RWPE1 (cell line): Measurements from ENCODE around the gene PPA1.
A peak's percentile ranks its signal among the peaks of the same experiment; 100 is the strongest.

Source experiments
- CTCF ChIA-PET: fragments of 350-600 bp; sonication (Branson Sonifier 250); formaldehyde crosslinking; extraction: SDS; loops from one replicate; lab custom pipeline; 2021; lab: Yijun Ruan, JAX
- POLR2A ChIA-PET: fragments of 400-600 bp; formaldehyde crosslinking; extraction: SDS; loops from one replicate; lab custom pipeline; 2020; ENCODE audit warnings: antibody characterized with exemption; ENCODE audit not compliant: low non-redundant PET; lab: Yijun Ruan, JAX
- DNase-seq: peaks from one replicate; pipeline ENCODE4 v3.0.0; 2012; ENCODE audit warnings: low spot score
- H3K27ac ChIP-seq: fragments of 450-650 bp; 2 replicates; pipeline ENCODE4 v1.5.1; 2017
- TF ChIP-seq, protein P1 (sequence below): fragments of 450-650 bp; conservative IDR thresholded peaks from 2 replicates; pipeline ENCODE4 v1.5.1; 2017; ENCODE audit warnings: low read depth, mild to moderate bottlenecking

Gene PPA1

DNA sequence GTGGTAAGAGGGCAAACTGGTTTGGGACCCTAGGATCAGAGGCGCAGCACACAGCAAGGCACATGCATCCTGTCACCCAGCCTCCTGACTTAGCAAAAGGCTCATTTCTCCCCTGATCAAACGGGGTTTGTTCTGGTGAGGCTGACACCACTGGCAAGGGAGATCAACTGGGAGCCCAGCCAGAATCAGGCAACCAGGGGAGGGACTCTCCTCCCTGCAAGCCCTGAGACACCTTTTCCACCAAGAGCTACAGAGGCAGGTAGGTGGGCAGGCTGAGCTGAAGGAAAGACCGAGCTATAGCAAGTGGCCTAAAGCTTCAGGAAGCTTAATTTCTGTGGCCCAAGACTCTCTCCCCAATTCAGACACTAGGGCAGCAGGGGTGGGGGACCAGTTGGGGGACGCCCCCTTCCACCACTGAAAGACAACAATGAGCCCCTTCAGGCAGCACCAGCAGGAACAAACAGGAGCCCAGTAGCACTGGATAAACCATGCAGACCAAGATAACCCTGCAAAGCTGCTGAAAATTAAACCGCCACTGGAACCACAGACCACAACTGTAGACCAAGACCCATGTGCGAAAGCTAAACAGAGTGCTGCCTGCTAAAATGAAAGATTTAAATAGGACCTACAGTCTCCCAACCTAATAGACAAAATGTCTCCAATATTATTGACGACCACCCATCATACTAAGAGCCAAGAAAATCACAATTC, 35.8 kb downstream of the PPA1 start:
- peak overlapping the region; percentile 46 for H3K27ac ChIP-seq
- TF ChIP-seq, protein P1, sequence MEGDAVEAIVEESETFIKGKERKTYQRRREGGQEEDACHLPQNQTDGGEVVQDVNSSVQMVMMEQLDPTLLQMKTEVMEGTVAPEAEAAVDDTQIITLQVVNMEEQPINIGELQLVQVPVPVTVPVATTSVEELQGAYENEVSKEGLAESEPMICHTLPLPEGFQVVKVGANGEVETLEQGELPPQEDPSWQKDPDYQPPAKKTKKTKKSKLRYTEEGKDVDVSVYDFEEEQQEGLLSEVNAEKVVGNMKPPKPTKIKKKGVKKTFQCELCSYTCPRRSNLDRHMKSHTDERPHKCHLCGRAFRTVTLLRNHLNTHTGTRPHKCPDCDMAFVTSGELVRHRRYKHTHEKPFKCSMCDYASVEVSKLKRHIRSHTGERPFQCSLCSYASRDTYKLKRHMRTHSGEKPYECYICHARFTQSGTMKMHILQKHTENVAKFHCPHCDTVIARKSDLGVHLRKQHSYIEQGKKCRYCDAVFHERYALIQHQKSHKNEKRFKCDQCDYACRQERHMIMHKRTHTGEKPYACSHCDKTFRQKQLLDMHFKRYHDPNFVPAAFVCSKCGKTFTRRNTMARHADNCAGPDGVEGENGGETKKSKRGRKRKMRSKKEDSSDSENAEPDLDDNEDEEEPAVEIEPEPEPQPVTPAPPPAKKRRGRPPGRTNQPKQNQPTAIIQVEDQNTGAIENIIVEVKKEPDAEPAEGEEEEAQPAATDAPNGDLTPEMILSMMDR = no peak
- no peak for DNase-seq
- ChIA-PET CTCF (interaction anchor here (0.6 to 0.9 kb wide), 3 partner anchors 9 to 793 kb away, joined by 3 read pairs; no protein-coding TSS in a partner anchor), POLR2A (interaction anchor here (0.6 kb wide), 1 partner anchor 22 kb away, joined by 6 read pairs; no protein-coding TSS in a partner anchor)

DNA sequence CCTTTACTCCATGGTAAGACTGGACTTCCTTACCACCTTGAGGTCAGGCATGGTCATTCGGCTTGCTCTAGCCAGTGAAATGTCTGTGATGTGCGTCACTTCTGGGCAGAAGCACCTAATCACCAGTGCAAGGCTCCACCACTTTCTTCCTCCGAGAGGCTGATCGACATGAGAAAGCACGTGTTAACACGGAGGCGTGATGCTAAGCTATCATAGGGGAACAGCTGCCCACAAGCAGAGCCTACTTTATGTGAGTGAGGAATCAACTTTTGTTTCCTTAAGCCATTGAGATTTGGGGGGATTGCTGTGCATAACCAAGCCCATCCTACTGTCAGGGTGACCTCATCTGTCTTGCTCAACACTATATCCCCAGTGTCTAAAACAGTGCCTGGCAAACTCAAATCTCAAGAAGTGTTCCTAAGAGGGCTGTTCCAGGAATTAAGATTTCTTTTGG, 39.8 kb downstream of the PPA1 start:
- CTCF ChIA-PET = interaction anchor here (0.6 kb wide), 1 partner anchor 188 kb away, joined by 3 read pairs; no protein-coding TSS in a partner anchor
- peak overlapping the region; percentile 87 for H3K27ac ChIP-seq
- POLR2A ChIA-PET = no interaction called here
- TF ChIP-seq, protein P1 = no peak
- no peak for DNase-seq

DNA sequence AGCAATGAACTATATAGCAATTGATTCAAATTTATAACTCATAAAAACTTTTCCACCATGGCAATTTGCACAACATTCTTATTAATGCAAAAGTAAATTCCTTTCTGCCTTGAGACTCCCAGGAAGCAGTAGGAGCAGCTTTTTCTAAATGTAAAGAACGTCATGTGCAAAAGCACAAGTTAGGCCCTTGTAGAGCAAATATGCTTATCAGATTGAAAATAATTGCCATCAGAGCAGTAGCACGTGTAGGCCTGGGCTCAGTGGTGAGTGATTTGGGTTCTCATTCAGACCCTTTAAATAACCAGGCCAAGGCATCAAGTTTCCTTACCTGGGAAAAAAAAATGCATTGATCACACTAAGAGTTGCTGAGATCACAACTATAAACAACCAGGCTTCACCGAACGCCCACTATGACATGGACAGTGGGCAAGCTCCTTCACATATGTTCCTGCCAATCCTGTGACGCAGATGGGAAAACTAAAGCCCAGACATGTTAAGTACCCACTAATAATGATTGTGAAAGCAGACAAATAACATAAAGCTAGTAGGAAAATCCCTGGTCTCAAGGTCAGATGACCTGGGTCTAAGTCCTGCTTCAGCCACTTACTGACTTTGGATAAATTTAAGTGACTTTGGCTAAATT, 40.8 kb downstream of the PPA1 start:
- TF ChIP-seq, protein P1 = no peak
- H3K27ac ChIP-seq = peak overlapping the region; percentile 87
- ChIA-PET POLR2A (interaction anchor here (0.7 kb wide), 1 partner anchor 524 kb away, joined by 3 read pairs; no protein-coding TSS in a partner anchor), CTCF (interaction anchor here (0.6 to 1.5 kb wide), 3 partner anchors 77 to 189 kb away, joined by 3 to 7 read pairs (median 3); no protein-coding TSS in a partner anchor)
- peak; percentile 22 for DNase-seq

DNA sequence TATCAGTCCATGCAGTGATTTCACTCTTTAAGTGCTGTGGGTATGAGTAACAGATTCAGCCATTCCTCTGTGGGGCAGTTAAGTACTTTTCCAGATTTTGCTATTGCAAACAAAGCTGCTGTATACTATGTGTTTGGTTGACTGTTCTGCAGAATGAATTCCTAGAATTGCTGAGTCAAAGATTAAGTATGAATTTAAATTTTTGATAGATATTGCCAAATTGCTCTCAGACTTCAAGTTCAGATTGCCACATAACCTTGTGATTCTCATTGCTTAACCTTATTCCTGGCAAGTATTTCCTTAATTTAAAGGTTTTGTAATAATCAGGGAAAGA, 41.3 kb downstream of the PPA1 start:
- TF ChIP-seq, protein P1 = no peak
- peak; percentile 55 for DNase-seq
- ChIA-PET CTCF (interaction anchor here (1.0 to 1.5 kb wide), 2 partner anchors 76 to 173 kb away, joined by 3 to 7 read pairs; no protein-coding TSS in a partner anchor), POLR2A (no interaction called here)
- H3K27ac ChIP-seq = no peak overlapping the region

DNA sequence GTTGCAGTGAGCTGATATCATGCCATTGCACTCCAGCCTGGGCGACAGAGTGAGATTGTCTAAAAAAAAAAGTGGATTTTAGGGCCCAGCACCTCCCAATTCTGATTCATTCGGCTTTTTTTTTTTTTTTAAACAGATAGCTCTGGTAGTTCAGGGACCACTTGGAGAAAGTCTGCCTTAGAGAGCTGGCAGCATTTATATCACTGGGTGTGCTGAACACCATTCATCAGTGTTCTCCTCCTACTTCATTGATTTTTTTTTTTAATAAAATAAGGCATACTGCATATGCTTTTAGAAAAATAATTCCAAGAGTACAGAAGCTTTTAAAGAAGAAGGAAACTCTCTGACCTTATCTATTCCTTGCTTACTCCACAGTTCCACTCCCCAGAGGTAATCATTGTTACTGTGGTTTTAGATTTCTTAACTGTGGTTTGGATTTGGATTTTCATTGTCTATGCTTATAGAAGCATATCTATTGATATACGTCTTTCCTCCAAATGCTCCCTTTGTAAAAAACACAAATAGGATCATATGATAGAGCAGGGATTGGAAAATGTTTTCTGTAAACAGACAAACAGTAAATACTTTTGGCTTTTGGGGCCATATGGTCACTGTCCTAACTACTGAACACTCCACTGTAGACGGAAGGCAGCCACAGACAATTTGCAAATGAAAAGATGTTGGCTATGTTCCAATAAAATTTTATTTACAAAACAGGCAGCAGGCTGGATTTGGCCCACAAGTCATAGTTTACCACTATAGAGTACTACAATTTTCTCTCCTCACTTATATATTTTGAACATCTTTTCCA, 41.9 kb downstream of the PPA1 start:
- ChIA-PET POLR2A (no interaction called here), CTCF (interaction anchor here (0.6 to 1.5 kb wide), 5 partner anchors 30 to 555 kb away, joined by 3 to 7 read pairs (median 4); no protein-coding TSS in a partner anchor)
- H3K27ac ChIP-seq = peak overlapping the region; percentile 77
- TF ChIP-seq, protein P1 = no peak
- no peak for DNase-seq

DNA sequence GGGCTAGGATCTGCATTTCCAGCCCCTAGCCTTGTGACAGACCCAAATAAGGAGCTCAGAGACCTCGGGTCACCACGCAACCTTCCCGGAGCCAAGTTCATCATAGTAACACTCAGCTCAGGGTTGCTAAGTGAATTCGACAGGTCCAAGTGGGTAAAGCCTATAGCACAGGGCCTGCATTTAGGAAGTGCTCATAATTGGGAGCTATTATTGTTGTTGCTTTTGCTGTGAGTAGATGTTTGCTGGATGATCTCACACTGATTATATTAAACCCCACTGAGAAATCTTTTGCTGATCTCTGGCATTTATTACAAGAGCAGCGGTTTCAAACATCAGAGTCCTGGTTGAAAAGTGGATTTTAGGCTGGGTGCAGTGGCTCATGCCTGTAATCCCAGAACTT, 42.6 kb downstream of the PPA1 start:
- ChIA-PET CTCF (interaction anchor here (0.6 to 1.4 kb wide), 3 partner anchors 31 to 554 kb away, joined by 3 to 7 read pairs (median 4); no protein-coding TSS in a partner anchor), POLR2A (no interaction called here)
- TF ChIP-seq, protein P1 = no peak
- peak overlapping the region; percentile 77 for H3K27ac ChIP-seq
- DNase-seq = no peak
